NCI-H2196 treated with DMSO at 0.1 percent for 48 hours (cell line): ENCODE measurements around the gene EVA1A.

Experiments used
- DNase-seq: peaks from one replicate; lab custom pipeline; 2025; ENCODE audit not compliant: unreplicated experiment; lab: John Stamatoyannopoulos, UW

EVA1A gene

DNA sequence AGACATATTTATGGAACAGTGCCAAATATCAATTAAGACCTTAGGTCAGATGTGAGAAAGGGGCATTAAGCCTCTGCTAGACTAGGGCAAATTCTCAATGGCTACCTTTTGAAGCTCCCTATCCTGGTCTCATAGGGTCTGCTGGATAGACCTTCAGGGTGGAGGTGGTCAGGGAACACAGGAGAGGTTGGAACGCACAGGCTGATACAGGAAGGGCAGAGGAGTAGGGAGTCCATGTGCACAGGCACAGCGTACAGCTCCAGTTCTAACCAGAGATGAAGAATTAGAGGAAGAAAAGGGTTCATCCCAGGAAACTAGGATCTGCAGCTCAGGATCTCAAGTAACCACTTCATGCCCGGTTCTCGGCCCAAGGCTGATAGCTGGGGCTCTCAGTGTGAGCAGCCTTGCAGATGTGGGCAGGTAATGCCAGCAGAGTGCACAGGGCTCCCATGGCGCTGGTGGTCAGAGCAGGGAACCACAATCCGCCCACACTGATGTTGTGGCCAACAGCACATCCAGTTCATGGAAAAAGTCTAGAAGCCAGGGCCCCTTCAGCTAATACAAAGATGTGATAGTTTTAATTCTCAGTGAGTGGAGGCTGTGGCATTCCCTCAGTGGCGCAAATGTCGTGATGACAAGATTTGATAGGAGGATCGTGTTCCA is 3.4 kb upstream of the EVA1A start:
- DNase-seq = no peak

DNA sequence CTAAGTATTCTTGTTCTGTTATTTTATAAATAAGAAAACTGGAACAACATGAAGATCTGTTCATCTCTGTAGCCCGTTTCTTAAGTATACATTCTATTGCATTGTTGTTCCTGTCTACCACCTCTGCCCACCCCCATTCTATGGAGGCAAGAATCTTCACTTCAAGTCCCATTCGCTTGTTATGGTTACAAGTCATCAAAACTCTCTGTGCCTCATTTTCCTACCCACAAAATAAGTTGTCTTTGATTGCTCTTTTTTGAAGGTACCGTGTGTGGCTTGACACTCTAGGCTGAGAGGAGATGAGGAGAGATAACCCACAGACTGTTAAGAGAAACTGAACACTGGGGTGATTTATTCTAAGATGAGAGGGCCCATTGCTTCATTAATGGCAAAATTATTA is 2.9 kb upstream of the EVA1A start:
- no peak for DNase-seq

DNA sequence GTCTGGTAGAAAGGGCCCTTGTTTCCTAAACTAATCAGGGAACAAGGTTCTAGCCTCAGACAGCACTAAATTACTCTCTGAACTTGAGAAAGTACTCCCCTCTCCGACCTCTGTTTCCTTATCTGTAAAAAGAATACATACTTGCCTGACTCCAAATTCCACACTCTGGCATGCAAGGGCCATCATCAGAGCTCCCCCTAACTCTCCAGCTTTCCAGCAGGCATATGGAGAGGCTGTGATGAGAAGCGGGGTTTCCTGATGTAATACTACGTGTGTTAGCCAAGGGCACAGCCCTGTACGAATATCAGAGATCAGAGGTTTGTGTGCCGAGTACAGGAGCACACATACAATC is 1.8 kb upstream of the EVA1A start:
- DNase-seq = no peak

DNA sequence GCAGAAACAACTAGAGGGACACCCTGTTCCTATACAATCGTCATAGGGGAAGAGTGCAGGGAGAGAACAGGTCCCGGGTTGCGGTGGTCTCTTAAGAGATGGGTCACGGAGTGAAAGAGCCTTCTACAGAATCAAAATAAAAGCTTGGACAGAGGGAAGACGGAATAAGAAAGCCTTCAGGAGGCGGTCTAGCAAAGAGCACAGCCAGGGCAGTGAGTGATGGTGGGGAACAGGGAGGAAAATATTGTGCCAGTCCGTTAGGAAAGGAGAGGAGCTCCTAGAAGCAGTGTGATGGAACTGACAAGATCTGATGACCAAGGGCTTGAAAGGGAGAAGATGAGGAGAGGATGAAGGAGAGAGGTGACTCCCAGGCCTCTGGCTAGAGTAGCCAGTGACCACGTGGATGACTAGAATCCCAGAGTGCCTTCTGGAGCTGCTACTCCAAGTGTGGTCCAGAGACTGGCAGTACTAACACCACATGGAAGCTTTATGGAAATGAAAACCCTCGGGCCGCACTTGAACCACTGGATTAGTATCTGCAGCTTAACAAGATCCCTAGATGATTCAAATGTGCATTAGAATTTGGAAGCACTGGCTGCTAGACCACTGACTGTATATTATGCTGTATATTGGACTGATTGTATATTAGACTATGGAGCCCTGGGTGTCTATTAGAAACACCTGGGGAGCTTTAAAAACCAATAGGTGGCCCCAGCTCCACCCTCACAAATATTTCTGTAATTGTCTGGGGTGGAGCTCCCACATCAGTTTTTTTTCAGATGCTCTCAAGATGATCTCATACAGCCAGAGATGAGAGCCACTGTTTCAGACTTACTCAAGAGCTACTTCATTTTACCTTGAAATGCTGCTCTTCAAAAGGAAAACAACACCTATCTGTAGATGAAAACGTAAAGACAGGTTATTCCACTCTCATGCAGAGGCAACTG is 1.1 kb upstream of the EVA1A start:
- DNase-seq = no peak

- DNase-seq = no peak
These were observed 544 bp downstream of the EVA1A start for GRCh38 chr2:75560022-75560767.

DNA sequence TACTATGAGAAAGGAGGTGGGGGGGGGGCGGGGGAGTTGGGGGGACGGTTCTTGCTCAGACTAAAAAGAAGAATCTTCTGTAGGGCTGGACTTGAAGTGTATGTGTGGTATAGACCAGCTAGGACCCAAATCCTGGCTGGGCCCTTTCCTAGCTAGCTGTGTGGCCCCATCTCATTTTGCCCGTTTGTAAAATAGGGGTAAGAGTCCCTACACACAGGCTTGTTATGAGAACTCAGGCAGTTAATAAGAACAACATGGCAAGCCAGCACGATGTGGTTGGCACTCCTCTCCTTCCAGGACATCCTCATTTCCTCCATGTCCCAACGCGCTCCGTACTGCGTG is 1.1 kb downstream of the EVA1A start:
- no peak for DNase-seq

- no peak for DNase-seq
These were observed 1.7 kb downstream of the EVA1A start for GRCh38 chr2:75558786-75559679.

GRCh38 chr2:75558136-75558535 is 2.6 kb downstream of the EVA1A start:
- DNase-seq = no peak

GRCh38 chr2:75557474-75558133 is 3.1 kb downstream of the EVA1A start:
- DNase-seq = no peak

DNA sequence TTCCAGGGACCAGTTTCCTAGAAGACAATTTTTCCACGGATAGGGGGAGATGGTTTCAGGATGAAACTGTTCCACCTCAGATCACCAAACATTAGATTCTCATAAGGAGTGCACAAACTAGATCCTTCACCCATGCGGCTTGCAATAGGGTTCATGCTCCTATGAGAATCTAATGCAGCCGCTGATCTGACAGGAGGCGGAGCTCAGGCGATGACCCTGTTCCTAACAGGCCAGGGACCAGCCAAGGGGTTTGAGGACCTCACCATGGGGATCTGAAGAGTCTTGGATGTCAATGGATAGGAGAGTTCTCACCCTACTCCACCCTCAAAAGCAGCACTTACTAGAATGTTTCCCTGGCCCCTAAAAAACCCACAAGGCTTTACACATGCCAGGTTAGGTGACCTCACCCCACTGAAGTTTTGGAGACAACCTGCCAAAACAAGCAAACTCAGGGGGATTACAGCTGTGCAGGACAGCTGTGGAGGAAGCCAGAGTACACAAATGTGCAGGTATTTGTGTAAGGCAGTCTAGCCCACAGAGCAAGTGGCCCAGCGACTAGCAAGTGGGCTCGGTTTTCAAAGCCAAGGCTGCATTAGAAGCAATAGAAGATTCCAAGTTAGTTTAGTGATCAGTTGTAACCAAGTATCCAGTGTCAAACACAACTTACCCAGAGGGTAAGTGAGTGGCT is 3.9 kb downstream of the EVA1A start:
- DNase-seq = no peak

DNA sequence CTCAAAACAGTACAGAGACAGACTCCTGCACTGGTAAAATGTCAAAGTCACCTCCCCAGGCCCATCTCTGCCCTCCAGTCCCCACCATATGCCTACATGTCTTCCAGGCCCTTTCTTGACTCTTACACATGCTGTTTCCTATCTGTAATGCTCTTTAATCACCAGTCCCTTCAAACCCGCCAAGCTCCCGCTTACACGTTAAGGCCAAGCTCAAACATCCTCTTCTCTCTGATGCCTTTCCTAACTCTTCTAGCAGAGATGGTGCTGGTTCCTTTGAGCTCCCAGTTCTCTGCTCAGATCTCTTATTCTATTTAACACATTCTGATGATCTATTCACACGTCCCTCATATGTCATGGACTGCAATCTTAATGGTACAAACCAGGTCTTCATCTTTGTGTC is 5.0 kb downstream of the EVA1A start:
- DNase-seq = no peak

- no peak for DNase-seq
These were observed 6.7 kb downstream of the EVA1A start for GRCh38 chr2:75553935-75554531.

- no peak for DNase-seq
These were observed 8.5 kb downstream of the EVA1A start for GRCh38 chr2:75552222-75552621.

- no peak for DNase-seq
These were observed 9.3 kb downstream of the EVA1A start for GRCh38 chr2:75551434-75551833.

DNA sequence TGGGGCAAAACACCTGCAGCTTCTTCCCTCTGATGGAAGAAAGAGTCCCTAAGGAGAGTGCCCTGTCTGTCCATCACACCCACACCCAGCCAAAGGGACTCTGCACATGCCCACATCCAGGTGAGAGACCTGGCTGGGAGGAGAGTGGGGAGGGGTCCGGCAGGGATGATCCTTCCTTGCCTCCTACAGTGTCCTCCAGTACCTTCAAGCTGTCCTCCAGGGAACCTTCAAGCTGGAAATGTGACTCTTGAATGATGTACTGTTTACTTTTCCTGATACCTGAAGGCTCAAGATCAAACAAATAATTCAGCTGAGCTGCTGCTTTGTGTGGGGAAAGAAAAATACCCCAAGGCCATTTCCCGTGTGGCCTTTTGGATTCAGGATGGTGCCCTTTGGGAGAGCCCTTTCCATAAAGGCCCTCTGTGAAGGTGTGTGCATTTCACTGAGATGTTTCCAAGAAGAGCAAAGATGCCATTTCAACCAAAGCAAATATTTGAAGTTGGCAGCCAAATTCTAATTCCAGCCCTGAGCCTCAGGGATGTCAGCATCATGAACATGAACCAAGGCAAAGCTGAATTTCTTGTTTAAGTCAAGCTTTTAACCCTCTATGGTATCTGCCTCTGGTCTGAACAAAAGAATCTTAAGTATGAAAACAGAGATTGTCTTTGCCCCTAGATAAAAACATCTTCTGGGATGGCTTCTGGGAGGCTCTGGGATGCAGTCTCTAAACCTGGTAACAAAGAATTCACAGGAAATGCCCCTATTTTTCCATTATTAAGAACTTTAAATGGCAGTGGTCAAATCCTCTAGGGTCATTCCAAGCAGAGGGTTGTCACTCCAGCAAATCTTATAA is 11.1 kb downstream of the EVA1A start:
- no peak for DNase-seq

- no peak for DNase-seq
These were observed 12.6 kb downstream of the EVA1A start for GRCh38 chr2:75548036-75548573.

DNA sequence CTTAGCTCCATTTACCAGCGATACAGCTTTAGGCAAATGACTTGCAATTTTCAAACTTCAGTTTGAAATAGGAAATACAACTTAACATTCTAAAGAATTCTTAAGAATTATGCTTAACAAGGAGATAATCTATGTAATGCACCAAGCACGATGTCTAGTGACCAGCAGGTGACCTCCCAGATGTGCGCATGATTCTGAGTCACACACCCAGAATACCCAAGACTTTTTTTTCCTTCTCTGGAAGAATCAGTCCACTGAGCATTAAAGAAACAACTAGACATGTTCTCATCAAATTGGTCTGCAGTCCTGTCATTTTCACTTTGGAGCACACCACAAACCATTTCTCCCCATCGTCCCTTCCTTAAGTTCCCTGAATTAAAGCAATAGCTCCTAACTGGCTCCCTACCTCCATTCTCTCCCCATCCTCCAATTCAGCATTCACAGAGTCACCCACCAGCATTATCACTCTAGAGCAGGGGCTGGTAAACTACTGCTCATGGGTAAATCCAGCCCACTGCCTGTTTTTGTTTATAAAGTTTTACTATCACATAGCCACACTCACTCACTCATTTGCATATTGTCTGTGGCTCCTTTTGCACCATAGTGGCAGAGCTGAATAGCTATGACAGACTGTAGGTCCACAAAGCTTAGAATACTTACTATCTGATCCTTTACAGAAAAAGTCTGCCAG is 13.2 kb downstream of the EVA1A start:
- no peak for DNase-seq

DNA sequence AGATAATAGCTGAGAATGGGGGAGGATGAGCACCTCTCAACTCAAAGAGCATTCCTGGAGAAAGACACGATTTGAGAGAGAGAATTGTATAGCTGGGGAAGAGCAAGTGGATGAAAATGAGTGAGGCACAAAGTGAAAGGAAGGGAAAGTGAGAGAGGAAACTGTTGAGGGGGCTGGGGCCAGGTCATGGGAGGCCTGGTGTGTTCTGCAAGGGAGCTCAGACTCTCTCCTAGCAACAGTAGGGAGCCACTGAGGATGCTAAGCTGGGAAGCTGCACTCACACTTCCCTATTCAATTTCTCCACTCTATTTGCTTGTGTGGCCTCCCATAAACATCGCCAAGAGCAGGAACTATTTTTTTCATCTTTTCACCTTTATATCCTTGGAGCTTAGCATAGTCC is 14.8 kb downstream of the EVA1A start:
- no peak for DNase-seq
